Measurements from ENCODE around the gene CAMK1G.

GRCh38 chr1:209662879-209663327 lies 79.4 kb downstream of the CAMK1G start:
- TF ChIP-seq USF2 (IDR thresholded peaks at IDR 0.05; ENCODE audit: borderline replicate concordance, low read depth, low read length) (no peak), FOXM1 (IDR thresholded peaks at IDR 0.05; ENCODE audit: low read depth) (no peak)

All from SK-N-SH (cell line).